Epidermal melanocyte (primary cell): ENCODE measurements around the gene SHTN1.

Source experiments
- DNase-seq: peaks from one replicate; pipeline ENCODE4 v3.0.0; 2011; ENCODE audit warnings: low spot score; ENCODE audit not compliant: insufficient read length

SHTN1 gene

DNA sequence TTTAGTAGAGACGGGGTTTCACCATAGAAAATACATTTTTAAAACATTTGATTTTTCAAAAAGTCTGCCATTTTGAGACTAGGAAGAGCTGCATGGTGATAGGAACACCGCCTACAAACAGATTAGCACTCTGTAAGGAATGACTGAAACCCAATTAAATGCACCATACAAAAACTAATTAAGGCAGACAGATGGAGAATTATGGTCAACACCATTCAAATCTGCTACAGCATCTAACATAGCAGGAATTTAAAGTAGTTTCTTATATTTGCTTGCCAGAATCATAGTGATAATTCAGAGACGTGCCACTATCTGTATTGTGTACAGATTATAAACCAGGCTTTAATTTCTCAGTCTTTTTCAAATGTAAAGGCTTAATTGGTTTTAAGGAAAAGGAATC is 87.5 kb downstream of the SHTN1 start:
- DNase-seq = no peak

GRCh38 chr10:116915340-116915739 is 89.6 kb downstream of the SHTN1 start:
- no peak for DNase-seq

DNA sequence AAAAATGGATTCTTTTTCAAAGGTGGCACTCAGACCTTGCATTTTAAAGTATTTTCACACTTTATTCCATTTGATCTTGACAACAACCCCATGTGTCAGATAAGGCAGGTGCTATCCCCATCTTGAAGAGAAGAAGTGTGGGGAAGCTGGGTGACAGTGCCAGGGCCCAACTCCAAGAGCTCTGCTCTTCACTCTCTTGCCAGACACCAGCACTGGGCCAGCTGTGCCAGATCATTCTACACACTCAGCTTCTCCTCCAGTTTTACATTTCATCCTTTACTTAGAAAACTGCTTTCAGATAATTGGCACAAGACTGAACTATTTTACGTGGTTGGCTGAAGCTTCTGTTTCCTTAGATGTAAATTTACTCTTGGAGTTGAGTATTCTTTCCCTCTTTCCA is 91.3 kb downstream of the SHTN1 start:
- DNase-seq = no peak

- no peak for DNase-seq
Observed at GRCh38 chr10:116912162-116912561, 92.8 kb downstream of the SHTN1 start.

DNA sequence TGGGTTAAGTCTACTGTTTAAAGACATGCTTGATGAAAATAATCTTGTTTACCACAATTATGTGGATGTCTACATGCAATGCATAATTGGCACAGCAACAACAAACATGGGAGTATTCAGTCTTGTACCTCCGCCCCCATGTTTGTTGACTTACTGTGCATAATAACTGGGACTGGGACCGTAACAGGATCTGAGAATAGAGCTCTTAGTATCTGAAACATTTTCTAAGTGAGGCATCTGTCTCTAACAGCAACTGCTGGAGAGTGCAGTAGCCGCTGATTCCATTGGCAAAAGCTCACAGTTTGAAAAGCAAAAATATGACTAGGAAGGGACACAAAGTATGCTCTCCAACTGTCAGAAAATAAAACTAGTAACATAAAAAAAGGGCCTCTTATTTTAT is 94.1 kb downstream of the SHTN1 start:
- no peak for DNase-seq

DNA sequence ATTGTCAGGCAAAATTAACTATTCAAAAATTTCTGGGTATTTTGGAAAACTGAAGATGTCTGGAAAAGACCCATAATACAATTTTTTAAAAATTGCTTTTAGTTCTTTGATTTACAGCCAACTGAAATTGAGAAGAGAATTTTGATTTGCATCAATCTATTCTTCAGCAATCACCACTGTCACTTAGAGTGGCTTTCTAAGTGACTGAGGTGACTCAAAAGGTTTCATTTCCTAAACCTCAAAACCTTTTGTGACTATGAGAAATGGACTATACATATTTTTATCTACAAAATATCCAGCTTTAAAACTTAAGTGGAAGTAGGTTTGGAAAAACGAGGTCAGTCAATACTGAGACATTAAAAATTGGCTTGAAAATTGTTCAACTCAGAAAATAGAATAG is 95.7 kb downstream of the SHTN1 start:
- DNase-seq = no peak

GRCh38 chr10:116907245-116907987 is 97.6 kb downstream of the SHTN1 start:
- DNase-seq = no peak

- DNase-seq = no peak
Observed at GRCh38 chr10:116905845-116906210, 99.2 kb downstream of the SHTN1 start.

GRCh38 chr10:116899626-116900025 is 105.4 kb downstream of the SHTN1 start:
- DNase-seq = no peak

DNA sequence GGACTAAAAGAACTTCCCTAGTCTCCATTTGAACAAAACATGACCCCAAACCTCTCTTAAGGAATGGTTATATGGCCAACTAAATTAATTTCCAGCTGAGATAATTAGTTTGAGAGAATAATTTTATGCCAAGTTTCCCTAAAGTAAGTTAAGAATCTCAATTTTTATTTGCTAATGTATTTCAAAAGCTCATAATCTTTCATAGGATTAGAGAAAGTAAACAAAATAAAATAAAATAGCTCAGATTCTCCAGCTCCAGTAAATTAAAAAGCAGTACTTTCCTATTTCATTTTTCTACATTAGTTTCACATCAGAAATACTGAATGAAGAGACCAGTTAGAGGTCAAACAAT is 111.3 kb downstream of the SHTN1 start:
- no peak for DNase-seq

- DNase-seq = no peak
Observed at GRCh38 chr10:116892907-116893685, 111.9 kb downstream of the SHTN1 start.

- DNase-seq = peak; percentile 72
Observed at GRCh38 chr10:116891208-116891607, 113.8 kb downstream of the SHTN1 start.

DNA sequence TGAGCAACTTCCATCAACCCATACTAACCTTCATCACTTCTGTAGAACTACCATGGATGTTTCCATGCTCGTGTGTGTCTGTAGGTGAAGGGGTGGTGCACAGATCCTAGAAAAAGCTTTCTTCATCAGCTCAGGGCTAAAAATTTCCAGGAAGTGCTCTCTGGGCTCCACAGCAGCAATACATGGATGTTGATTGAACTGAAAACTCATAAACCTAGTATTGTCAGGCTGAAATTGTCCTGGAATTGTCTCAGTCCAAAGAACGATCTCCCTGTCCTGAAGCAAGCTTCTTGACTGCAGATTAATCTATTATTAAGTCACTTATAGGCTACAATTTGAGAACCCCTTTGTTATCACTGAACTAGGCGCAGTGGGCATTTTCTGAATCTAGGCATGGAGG is 115.9 kb downstream of the SHTN1 start:
- DNase-seq = no peak

- DNase-seq = peak; percentile 29
Observed at GRCh38 chr10:116888380-116889055, 116.5 kb downstream of the SHTN1 start.

DNA sequence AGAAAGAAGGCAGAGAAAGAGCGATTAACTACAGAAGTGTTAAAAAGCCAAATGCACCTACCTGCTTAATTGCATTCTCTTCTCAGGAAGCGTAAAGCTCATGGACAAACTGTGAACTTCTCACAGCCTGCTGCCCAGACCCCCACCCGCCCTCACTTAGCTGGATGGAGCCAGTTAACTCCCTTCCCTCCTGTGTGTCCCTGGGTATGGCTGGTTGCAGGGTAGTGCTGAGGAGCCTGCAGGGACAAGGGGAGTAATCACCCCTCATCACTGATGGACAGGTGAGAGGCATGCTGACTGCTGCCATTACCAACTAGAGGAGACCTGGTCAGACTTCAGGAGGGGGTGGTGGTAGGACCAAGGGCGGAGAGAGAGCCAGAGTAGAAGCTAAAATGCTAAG is 118.2 kb downstream of the SHTN1 start:
- no peak for DNase-seq

DNA sequence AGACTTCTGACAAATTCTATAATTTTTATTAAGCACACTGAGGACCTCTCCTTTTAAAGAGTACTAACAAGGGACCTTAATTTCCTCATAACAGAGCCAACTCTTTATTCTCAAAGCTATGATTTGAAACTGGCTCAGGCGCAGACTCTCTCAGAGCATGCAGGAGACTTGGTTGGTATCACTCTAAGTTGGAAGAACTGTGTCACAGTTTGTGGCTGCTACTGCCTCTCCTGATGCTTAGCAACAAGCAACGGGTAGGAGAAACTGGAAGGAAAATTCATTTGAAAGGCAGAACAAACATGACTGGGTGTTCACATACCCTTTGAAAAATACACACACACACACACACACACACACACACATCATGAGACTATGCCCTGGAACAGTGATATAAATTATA is 122.3 kb downstream of the SHTN1 start:
- no peak for DNase-seq

GRCh38 chr10:116880716-116881482 is 124.1 kb downstream of the SHTN1 start:
- DNase-seq = no peak

GRCh38 chr10:116879817-116880216 is 125.2 kb downstream of the SHTN1 start:
- DNase-seq = no peak

- no peak for DNase-seq
Observed at GRCh38 chr10:116878123-116878522, 126.9 kb downstream of the SHTN1 start.

DNA sequence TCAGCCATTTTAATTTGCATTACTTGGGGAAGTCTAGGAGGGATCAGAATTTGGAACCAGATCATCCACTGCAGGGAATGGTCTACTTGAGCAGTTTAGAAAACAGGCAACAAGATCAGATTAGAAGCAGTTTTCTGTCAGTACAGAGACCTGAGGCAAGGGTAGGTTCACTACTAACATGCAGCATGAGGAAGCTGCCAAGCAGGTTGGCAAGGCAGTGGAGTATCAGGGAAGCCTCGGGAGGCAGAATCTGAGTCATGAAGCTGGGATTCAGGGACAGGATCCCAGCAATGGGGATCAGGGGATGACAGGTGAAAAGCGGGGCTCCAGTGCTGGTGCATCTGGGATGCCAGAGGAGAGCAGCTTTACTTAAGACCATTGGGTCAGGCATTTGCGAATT is 127.6 kb downstream of the SHTN1 start:
- DNase-seq = no peak

- no peak for DNase-seq
Observed at GRCh38 chr10:116875897-116876296, 129.1 kb downstream of the SHTN1 start.

DNA sequence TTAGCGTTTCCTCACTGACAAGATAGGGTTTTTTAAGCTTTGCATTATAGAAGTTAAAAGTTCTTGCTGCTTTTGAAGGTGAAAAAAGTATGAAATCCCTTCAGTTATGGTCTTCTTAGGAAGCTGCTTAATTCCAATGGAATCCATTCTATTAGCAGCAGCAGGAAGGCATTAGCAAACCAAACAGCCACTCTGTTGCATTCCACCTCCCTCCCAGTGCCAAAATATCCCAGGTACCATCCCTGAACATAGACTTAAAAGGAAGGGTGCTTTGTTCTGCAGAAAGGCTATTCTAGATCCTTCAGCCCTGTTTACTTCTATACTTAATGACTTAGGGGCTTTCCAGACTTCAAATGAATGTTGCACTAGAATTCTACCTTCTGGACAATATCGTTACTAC is 131.9 kb downstream of the SHTN1 start:
- DNase-seq = no peak
